Neural cell (in vitro differentiated cells): ENCODE data around the gene SIGLEC1.

ENCODE experiments used
- EP300 ChIP-seq: fragments of 450-650 bp; conservative IDR thresholded peaks from 2 replicates; pipeline ENCODE4 v1.6.1; 2014; ENCODE audit warnings: antibody characterized with exemption, mild to moderate bottlenecking, moderate library complexity; ENCODE audit not compliant: poor library complexity, severe bottlenecking
- TF ChIP-seq, protein P1 (sequence below): fragments of 450-650 bp; IDR thresholded peaks from 2 replicates; pipeline ENCODE4 v1.5.1; 2014; ENCODE audit warnings: antibody characterized with exemption, mild to moderate bottlenecking, moderate library complexity; ENCODE audit not compliant: poor library complexity, severe bottlenecking

DNA sequence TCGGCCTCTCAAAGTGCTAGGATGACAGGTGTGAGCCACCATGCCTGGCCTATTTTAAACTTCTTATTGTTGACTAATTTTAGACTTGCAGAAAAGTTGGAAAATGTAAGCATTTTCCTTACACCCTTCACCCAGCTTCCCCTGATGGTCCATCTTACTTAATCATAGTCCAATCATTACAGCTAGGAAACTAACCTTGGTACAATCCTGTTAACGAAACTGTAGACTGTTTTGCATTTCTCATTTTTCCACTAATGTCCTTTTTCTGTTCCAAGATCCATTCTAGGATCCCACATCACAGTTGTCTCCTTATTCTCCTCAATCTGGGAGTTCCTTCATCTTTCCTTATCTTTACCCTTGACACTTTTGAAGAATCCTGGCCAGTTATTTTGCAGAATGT lies 48.5 kb downstream of the SIGLEC1 start:
- TF ChIP-seq, protein P1, sequence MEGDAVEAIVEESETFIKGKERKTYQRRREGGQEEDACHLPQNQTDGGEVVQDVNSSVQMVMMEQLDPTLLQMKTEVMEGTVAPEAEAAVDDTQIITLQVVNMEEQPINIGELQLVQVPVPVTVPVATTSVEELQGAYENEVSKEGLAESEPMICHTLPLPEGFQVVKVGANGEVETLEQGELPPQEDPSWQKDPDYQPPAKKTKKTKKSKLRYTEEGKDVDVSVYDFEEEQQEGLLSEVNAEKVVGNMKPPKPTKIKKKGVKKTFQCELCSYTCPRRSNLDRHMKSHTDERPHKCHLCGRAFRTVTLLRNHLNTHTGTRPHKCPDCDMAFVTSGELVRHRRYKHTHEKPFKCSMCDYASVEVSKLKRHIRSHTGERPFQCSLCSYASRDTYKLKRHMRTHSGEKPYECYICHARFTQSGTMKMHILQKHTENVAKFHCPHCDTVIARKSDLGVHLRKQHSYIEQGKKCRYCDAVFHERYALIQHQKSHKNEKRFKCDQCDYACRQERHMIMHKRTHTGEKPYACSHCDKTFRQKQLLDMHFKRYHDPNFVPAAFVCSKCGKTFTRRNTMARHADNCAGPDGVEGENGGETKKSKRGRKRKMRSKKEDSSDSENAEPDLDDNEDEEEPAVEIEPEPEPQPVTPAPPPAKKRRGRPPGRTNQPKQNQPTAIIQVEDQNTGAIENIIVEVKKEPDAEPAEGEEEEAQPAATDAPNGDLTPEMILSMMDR = no peak
- TF ChIP-seq EP300 = no peak
